K562 (cell line): ENCODE measurements around the gene EYA3. TPM values are rescaled to one million over a fixed set of nuclear protein-coding genes. Genes with fewer than 3 reads are reported as not detected.

ENCODE experiments used
- ETV5 ChIP-seq: sonication (generic); formaldehyde crosslinking; IDR thresholded peaks from 2 replicates; pipeline ENCODE4 v1.4.0; 2020; ENCODE audit warnings: low read depth, mild to moderate bottlenecking, missing genetic modification reagents
- ETV6 ChIP-seq, 3 experiments: fragments of 150-350 bp in 1 of 3; sonication (generic) in 1 of 3; formaldehyde crosslinking in 1 of 3; IDR thresholded peaks; 2 replicates each; pipeline versions ENCODE4 v1.6.1 to v1.8.0; 2014 to 2022; ENCODE audit warnings: borderline replicate concordance in 2 of 3, low read depth in 2 of 3, antibody characterized with exemption in 1 of 3, low read length in 1 of 3, mild to moderate bottlenecking in 1 of 3, missing genetic modification reagents in 1 of 3
- HNRNPLL ChIP-seq: fragments of 200-400 bp; formaldehyde crosslinking; IDR thresholded peaks from 2 replicates; pipeline ENCODE4 v1.6.1; 2017; ENCODE audit warnings: low read length, low read depth, mild to moderate bottlenecking; ENCODE audit not compliant: poor library complexity, severe bottlenecking
- KAT8 ChIP-seq: fragments of 450-650 bp; IDR thresholded peaks from 2 replicates; pipeline ENCODE4 v1.6.1; 2016; ENCODE audit warnings: low read depth, mild to moderate bottlenecking
- KLF13 ChIP-seq: fragments of 450-650 bp; IDR thresholded peaks from 2 replicates; pipeline ENCODE4 v1.6.1; 2016; ENCODE audit warnings: missing genetic modification characterization, low read depth, mild to moderate bottlenecking, missing compliant biosample characterization, moderate library complexity, borderline replicate concordance
- MYBL2 ChIP-seq, 2 experiments: fragments of 450-650 bp in 1 of 2; sonication (generic) in 1 of 2; formaldehyde crosslinking in 1 of 2; IDR thresholded peaks; 2 replicates each; pipeline versions ENCODE4 v1.6.1 to v1.8.1; 2017 to 2022; ENCODE audit warnings: borderline replicate concordance in 1 of 2, inconsistent platforms in 1 of 2, low read depth in 1 of 2, mild to moderate bottlenecking in 1 of 2, missing genetic modification reagents in 1 of 2, moderate library complexity in 1 of 2
- RBBP5 ChIP-seq: fragments of 200-600 bp; sonication (generic); IDR thresholded peaks from 2 replicates; pipeline ENCODE4 v1.6.1; 2012; ENCODE audit warnings: borderline replicate concordance, mild to moderate bottlenecking, low read length, control low read depth, inconsistent platforms; ENCODE audit not compliant: insufficient read depth, poor library complexity, severe bottlenecking
- SLC30A9 ChIP-seq: fragments of 250-450 bp; sonication (Bioruptor Pico); IDR thresholded peaks from 2 replicates; pipeline ENCODE4 v1.8.0; 2022; ENCODE audit warnings: mild to moderate bottlenecking, moderate library complexity
- SRSF7 ChIP-seq: fragments of 200-400 bp; formaldehyde crosslinking; optimal IDR thresholded peaks from 2 replicates; pipeline ENCODE3; 2017; ENCODE audit warnings: mild to moderate bottlenecking, low read depth, low read length
- ZKSCAN8 ChIP-seq: fragments of 200-800 bp; sonication (Bioruptor generic); IDR thresholded peaks from 2 replicates; pipeline ENCODE4 v1.6.1; 2016; ENCODE audit warnings: missing genetic modification characterization, missing compliant biosample characterization
- ZNF224 ChIP-seq: sonication (generic); formaldehyde crosslinking; IDR thresholded peaks from 2 replicates; pipeline ENCODE4 v1.8.0; 2022; ENCODE audit warnings: mild to moderate bottlenecking, missing genetic modification reagents
- ZNF384 ChIP-seq: IDR thresholded peaks from 2 replicates; pipeline ENCODE4 v1.6.1; 2012; ENCODE audit warnings: low read depth, low read length, improper control_type of control experiment
- ZNF41 ChIP-seq: fragments of 250-450 bp; sonication (Bioruptor Pico); conservative IDR thresholded peaks from 2 replicates; pipeline ENCODE4 v1.4.0; 2020; ENCODE audit warnings: mild to moderate bottlenecking
- ZNF589 ChIP-seq: fragments of 200-800 bp; sonication (Bioruptor generic); IDR thresholded peaks from 2 replicates; pipeline ENCODE4 v1.6.1; 2016; ENCODE audit warnings: low read depth, missing genetic modification characterization, missing compliant biosample characterization
- ZNF707 ChIP-seq: fragments of 250-450 bp; sonication (Bioruptor Pico); conservative IDR thresholded peaks from 2 replicates; pipeline ENCODE4 v1.8.0; 2022; ENCODE audit warnings: inconsistent platforms, mild to moderate bottlenecking, moderate library complexity
- ZNF785 ChIP-seq: fragments of 250-450 bp; sonication (Bioruptor Pico); IDR thresholded peaks from 2 replicates; pipeline ENCODE4 v1.4.0; 2020; ENCODE audit warnings: mild to moderate bottlenecking
- polyA plus RNA-seq, 8 experiments: library from polyadenylated mRNA; depleted of rRNA in 4 of 8; stranded (reverse) in 5 of 8; unstranded in 3 of 8; fragments of >200 nt; fragmentation: Nextera tagmentation in 2 of 8; fragmentation: Illumina TruSeq in 1 of 8; extraction: Ambion mirVana in 2 of 8; extraction: Trizol in 1 of 8; gene quantifications; 2 replicates each; pipeline versions ENCODE4 v1.2.1 to v1.2.3, GENCODE V29; 2011 to 2014; ENCODE audit warnings: inconsistent platforms in 1 of 8, missing spikeins in 1 of 8
- total RNA-seq, 7 experiments: library from RNA; depleted of rRNA in 6 of 7; stranded (reverse); fragments of >200 nt in 6 of 7; fragmentation: Illumina TruSeq in 2 of 7; extraction: Trizol in 2 of 7; gene quantifications; 2 replicates each; pipeline versions ENCODE4 v1.2.1 to v1.2.3, GENCODE V29; 2011 to 2021; ENCODE audit warnings: low replicate concordance in 1 of 7
- TF ChIP-seq, protein P1 (sequence below): fragments of 200-800 bp; sonication (Bioruptor generic); IDR thresholded peaks from 2 replicates; pipeline ENCODE4 v1.6.1; 2017; ENCODE audit warnings: missing genetic modification characterization, missing compliant biosample characterization
- TF ChIP-seq, protein P2 (sequence below): fragments of 250-450 bp; sonication (Bioruptor Pico); IDR thresholded peaks from 2 replicates; pipeline ENCODE4 v1.8.0; 2021; ENCODE audit warnings: moderate library complexity, mild to moderate bottlenecking, inconsistent platforms
- TF ChIP-seq, protein P3 (sequence below): fragments of 250-450 bp; sonication (Bioruptor Pico); IDR thresholded peaks from 2 replicates; pipeline ENCODE4 v1.5.0; 2022; ENCODE audit warnings: mild to moderate bottlenecking
- TF ChIP-seq, protein P4 (sequence below): fragments of 250-450 bp; sonication (Bioruptor Pico); IDR thresholded peaks from 2 replicates; pipeline ENCODE4 v1.4.0; 2020; ENCODE audit warnings: mild to moderate bottlenecking, moderate library complexity

Gene EYA3
- total and polyA plus RNA-seq, 9 of the 15 experiments (the other 6 are each of a cell fraction or from before 2014, with no cell fraction given), result 21.7 to 64.0 (median 43.6) TPM

DNA sequence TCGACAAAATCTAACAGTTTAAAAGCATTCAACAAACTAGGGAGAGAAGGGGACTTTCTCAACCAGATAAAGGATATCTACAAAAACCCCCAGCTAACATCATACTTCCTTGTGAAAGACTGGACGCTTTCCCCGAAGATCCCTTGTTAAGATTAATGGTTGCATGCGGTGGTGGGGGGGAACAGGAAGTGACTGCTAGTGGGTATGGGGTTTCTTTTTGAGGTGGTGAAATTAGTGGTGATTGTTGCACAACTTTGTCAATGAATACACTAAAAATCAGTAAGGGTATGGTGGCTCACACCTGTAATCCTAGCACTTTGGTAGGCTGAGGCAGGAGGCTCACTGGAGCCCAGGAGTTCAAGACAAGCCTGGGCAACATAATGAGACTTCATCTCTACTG lies 26.9 kb upstream of the EYA3 start (continued):
- TF ChIP-seq MYBL2 (IDR thresholded peaks at IDR 0.05; ENCODE audit: low read depth) (no peak), MYBL2 (CRISPR knock-in tag; IDR thresholded peaks at IDR 0.05; ENCODE audit: borderline replicate concordance) (no peak), KLF13 (tag) (no peak), ETV6 (IDR thresholded peaks at IDR 0.05; ENCODE audit: borderline replicate concordance in 1 of 2, low read depth in 2 of 2, low read length in 1 of 2) (peak in 1 of 2 experiments; percentile 80; a peak in 1 of 4 replicates), ETV6 (CRISPR knock-in tag; IDR thresholded peaks at IDR 0.05; ENCODE audit: borderline replicate concordance) (no peak), ZNF589 (CRISPR knock-in tag) (peak; percentile 72; the same call in 1 of the 2 replicates), RBBP5 (no peak), ZNF707 (CRISPR knock-in tag) (no peak), ZKSCAN8 (no peak), SLC30A9 (CRISPR knock-in tag) (no peak), ZNF41 (CRISPR knock-in tag) (no peak), KAT8 (no peak), ETV5 (CRISPR knock-in tag) (no peak), ZNF785 (CRISPR knock-in tag) (no peak), SRSF7 (no peak), HNRNPLL (no peak), ZNF384 (no peak), ZNF224 (CRISPR knock-in tag) (no peak)
- TF ChIP-seq, protein P1, sequence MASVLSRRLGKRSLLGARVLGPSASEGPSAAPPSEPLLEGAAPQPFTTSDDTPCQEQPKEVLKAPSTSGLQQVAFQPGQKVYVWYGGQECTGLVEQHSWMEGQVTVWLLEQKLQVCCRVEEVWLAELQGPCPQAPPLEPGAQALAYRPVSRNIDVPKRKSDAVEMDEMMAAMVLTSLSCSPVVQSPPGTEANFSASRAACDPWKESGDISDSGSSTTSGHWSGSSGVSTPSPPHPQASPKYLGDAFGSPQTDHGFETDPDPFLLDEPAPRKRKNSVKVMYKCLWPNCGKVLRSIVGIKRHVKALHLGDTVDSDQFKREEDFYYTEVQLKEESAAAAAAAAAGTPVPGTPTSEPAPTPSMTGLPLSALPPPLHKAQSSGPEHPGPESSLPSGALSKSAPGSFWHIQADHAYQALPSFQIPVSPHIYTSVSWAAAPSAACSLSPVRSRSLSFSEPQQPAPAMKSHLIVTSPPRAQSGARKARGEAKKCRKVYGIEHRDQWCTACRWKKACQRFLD (CRISPR knock-in tag), result 0 out of 2 replicates have a peak, but pooled peaks have one; percentile 39
- TF ChIP-seq, protein P2, sequence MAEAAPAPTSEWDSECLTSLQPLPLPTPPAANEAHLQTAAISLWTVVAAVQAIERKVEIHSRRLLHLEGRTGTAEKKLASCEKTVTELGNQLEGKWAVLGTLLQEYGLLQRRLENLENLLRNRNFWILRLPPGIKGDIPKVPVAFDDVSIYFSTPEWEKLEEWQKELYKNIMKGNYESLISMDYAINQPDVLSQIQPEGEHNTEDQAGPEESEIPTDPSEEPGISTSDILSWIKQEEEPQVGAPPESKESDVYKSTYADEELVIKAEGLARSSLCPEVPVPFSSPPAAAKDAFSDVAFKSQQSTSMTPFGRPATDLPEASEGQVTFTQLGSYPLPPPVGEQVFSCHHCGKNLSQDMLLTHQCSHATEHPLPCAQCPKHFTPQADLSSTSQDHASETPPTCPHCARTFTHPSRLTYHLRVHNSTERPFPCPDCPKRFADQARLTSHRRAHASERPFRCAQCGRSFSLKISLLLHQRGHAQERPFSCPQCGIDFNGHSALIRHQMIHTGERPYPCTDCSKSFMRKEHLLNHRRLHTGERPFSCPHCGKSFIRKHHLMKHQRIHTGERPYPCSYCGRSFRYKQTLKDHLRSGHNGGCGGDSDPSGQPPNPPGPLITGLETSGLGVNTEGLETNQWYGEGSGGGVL (CRISPR knock-in tag), result no peak
- TF ChIP-seq, protein P3, sequence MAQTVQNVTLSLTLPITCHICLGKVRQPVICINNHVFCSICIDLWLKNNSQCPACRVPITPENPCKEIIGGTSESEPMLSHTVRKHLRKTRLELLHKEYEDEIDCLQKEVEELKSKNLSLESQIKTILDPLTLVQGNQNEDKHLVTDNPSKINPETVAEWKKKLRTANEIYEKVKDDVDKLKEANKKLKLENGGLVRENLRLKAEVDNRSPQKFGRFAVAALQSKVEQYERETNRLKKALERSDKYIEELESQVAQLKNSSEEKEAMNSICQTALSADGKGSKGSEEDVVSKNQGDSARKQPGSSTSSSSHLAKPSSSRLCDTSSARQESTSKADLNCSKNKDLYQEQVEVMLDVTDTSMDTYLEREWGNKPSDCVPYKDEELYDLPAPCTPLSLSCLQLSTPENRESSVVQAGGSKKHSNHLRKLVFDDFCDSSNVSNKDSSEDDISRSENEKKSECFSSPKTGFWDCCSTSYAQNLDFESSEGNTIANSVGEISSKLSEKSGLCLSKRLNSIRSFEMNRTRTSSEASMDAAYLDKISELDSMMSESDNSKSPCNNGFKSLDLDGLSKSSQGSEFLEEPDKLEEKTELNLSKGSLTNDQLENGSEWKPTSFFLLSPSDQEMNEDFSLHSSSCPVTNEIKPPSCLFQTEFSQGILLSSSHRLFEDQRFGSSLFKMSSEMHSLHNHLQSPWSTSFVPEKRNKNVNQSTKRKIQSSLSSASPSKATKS (CRISPR knock-in tag), result 0 out of 2 replicates have a peak, but pooled peaks have one; percentile 53
- TF ChIP-seq, protein P4, sequence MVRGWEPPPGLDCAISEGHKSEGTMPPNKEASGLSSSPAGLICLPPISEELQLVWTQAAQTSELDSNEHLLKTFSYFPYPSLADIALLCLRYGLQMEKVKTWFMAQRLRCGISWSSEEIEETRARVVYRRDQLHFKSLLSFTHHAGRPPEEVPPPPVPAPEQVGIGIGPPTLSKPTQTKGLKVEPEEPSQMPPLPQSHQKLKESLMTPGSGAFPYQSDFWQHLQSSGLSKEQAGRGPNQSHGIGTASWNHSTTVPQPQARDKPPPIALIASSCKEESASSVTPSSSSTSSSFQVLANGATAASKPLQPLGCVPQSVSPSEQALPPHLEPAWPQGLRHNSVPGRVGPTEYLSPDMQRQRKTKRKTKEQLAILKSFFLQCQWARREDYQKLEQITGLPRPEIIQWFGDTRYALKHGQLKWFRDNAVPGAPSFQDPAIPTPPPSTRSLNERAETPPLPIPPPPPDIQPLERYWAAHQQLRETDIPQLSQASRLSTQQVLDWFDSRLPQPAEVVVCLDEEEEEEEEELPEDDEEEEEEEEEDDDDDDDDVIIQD (CRISPR knock-in tag), result no peak
